GM12864 (cell line): ENCODE results near the gene PRKG1.

Experiments used
- DNase-seq: peaks from one replicate; pipeline ENCODE4 v3.0.0-alpha.2; 2011; ENCODE audit warnings: low read depth
- H3K4me3 ChIP-seq: 2 replicates; pipeline ENCODE4 v1.5.1; 2011; ENCODE audit warnings: mild to moderate bottlenecking, low read depth, low read length, control low read depth
- TF ChIP-seq, protein P1 (sequence below): IDR thresholded peaks from 2 replicates; pipeline ENCODE4 v1.5.1; 2011; ENCODE audit warnings: low read depth, mild to moderate bottlenecking, moderate library complexity, low read length, control low read depth, inconsistent platforms; ENCODE audit errors: missing control alignments

Gene PRKG1

DNA sequence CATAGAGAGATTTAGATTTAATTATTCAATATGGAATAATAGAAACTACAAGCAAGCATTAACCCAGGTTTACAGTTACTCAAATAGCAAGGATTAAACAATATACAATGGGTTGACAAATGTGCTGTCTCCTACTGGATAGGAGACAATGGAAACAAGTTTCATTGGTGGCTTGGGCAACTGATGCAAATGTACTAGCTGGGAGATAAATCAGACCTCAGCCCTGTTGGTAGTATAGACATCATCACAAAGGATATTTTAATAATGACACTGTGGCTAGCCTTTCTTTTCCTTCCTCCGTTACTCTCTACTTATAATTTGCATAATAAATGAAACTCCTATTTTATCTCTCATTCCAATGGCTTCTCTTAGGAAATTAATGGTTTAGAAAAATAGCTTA, 1143.2 kb downstream of the PRKG1 start:
- H3K4me3 ChIP-seq: no peak overlapping the region
- TF ChIP-seq, protein P1, sequence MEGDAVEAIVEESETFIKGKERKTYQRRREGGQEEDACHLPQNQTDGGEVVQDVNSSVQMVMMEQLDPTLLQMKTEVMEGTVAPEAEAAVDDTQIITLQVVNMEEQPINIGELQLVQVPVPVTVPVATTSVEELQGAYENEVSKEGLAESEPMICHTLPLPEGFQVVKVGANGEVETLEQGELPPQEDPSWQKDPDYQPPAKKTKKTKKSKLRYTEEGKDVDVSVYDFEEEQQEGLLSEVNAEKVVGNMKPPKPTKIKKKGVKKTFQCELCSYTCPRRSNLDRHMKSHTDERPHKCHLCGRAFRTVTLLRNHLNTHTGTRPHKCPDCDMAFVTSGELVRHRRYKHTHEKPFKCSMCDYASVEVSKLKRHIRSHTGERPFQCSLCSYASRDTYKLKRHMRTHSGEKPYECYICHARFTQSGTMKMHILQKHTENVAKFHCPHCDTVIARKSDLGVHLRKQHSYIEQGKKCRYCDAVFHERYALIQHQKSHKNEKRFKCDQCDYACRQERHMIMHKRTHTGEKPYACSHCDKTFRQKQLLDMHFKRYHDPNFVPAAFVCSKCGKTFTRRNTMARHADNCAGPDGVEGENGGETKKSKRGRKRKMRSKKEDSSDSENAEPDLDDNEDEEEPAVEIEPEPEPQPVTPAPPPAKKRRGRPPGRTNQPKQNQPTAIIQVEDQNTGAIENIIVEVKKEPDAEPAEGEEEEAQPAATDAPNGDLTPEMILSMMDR: no peak
- DNase-seq: no peak

DNA sequence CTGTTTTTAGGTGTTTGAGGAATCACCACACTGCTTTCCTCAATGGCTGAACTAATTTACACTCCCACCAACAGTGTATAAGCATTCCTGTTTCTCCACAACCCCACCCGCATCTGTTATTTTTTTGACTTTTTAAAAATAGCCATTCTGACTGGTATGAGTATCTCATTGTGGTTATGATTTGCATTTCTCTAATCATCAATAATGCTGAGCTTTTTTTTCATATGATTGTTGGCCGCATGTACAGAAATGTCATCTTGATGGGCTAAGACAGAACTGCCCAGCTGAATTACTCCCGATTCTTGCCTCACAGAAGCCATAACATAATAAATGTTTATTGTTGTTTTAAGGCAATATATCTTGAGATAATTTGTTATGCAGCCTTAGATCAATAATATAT, 1146.7 kb downstream of the PRKG1 start:
- H3K4me3 ChIP-seq: no peak overlapping the region
- TF ChIP-seq, protein P1: no peak
- DNase-seq: no peak

DNA sequence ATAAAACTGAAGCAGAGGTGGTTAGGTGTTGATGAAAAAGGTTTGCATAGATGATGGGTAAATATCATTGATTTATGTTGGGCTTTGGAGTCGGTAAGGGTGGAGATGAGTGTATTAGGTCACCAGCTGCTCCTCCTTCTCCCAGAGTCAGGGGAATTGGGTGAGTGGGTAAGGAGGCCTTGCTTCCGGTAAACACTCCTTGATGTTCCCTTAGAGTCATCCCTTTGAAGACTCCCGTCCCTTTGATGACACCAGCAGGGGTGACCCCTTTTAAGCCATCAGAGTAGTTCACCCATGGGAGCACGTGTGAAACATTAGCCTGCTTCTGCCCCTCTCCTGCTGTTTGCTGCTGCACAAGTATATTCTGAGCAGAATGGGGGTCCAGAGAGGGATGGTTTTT, 1147.6 kb downstream of the PRKG1 start:
- no peak overlapping the region for H3K4me3 ChIP-seq
- TF ChIP-seq, protein P1: no peak
- DNase-seq: no peak

DNA sequence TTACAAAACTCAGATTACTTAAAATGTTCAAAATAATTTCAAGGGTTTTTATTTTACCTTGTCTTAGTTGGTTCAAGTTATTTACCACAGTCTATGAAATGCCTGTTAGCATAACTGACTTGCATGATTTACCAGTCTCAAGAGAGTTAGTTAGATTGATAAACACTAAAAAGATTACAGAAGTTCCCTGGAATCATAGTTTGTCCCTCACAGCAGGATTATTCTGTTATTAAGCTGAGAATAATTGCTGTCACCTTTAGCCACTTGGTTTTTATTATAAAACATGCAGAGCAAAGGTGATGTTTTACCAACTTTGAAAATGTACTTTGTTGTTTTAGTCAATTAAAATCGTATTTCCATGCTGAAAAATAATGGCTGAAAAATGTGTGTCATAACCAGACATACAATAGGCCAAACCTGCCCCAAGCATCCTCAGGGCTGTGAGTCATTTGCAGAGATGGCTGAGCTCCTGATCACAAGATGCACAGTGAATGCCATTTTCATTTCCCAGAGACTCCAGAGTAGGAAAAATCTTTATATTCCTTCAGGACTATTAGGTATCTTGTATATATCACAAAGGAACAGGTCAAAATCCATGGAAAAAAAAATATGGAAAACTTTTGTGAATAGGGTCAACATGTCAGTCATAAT, 1152.0 kb downstream of the PRKG1 start:
- H3K4me3 ChIP-seq: no peak overlapping the region
- TF ChIP-seq, protein P1: no peak
- DNase-seq: no peak

DNA sequence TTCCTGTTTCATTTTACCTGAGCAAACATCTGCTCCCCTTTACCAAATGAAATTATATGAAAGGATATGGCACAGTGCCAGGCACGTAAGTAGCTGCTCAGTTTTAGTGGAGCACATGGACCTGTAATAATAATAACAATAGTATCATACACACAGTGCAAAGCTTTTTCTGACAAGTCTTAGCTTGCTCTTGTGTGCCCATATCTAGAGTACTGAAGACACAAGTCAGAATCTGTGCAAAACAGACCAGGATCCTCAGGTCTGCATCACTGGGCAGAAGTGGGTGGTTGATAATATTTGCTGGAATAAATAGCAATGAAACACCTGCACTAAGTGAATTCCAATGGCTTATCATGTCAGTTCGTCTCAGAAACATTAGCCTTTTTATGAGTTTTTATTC, 1154.3 kb downstream of the PRKG1 start:
- no peak for DNase-seq
- TF ChIP-seq, protein P1: no peak

DNA sequence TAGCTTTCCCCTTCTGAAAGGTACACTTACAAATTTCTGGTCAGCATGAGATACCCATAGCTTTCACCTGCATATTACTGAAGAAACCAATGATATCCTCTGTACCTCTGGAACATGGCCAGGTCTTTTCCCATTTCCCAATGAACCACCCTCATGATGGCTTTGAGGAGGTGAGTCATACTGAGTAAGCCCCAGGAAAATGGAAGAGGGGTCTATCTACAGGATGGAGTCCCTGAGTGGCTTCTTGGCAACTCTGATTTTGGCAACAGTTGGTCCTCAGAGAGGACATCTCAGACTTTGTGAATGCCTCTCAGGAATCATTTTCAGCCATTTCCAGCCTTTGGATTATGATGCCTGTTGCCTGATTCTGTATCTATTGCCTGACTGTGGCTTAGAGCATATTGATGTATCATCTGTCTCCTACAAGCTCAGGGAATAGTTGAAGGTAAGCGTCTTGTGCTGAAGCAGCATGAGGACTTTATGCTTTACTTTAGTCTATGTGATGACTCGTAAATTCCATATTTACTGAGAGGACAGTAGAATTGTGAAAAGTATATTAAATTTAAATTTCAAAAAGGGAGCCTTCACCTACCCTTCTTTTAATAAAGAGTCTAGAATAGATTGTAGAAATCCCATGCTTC, 1155.1 kb downstream of the PRKG1 start:
- TF ChIP-seq, protein P1: no peak
- H3K4me3 ChIP-seq: no peak overlapping the region
- DNase-seq: no peak

More for the DNA sequence above, 1154.3 kb downstream of the PRKG1 start:
- H3K4me3 ChIP-seq: no peak overlapping the region
